GM10248 (cell line): ENCODE data around the gene BHLHE23.

ENCODE experiments used
- CTCF ChIA-PET: fragments of 300-600 bp; sonication (Branson Sonifier 250); formaldehyde crosslinking; extraction: SDS; loops from one replicate; lab custom pipeline; 2021; ENCODE audit warnings: antibody characterized with exemption; lab: Yijun Ruan, JAX
- POLR2A ChIA-PET: fragments of 350-650 bp; sonication (Branson Sonifier 250); formaldehyde crosslinking; extraction: SDS; loops from one replicate; lab custom pipeline; 2020; ENCODE audit warnings: antibody characterized with exemption; lab: Yijun Ruan, JAX
- DNase-seq: peaks from one replicate; pipeline ENCODE4 v3.0.0; 2012; ENCODE audit errors: extremely low spot score
- TF ChIP-seq, protein P1 (sequence below): IDR thresholded peaks from 2 replicates; pipeline ENCODE4 v1.5.1; 2012; ENCODE audit warnings: mild to moderate bottlenecking, low read depth; ENCODE audit errors: extremely low read depth, missing control alignments, control extremely low read depth

BHLHE23 gene

GRCh38 chr20:62958388-62959100, 48.2 kb downstream of the BHLHE23 start:
- TF ChIP-seq, protein P1, sequence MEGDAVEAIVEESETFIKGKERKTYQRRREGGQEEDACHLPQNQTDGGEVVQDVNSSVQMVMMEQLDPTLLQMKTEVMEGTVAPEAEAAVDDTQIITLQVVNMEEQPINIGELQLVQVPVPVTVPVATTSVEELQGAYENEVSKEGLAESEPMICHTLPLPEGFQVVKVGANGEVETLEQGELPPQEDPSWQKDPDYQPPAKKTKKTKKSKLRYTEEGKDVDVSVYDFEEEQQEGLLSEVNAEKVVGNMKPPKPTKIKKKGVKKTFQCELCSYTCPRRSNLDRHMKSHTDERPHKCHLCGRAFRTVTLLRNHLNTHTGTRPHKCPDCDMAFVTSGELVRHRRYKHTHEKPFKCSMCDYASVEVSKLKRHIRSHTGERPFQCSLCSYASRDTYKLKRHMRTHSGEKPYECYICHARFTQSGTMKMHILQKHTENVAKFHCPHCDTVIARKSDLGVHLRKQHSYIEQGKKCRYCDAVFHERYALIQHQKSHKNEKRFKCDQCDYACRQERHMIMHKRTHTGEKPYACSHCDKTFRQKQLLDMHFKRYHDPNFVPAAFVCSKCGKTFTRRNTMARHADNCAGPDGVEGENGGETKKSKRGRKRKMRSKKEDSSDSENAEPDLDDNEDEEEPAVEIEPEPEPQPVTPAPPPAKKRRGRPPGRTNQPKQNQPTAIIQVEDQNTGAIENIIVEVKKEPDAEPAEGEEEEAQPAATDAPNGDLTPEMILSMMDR = no peak
- DNase-seq = no peak
- ChIA-PET POLR2A (no interaction called here), CTCF (interaction anchor here (1.2 to 2.7 kb wide), 5 partner anchors 9 to 51 kb away, joined by 4 to 17 read pairs (median 6); no protein-coding TSS in a partner anchor)

GRCh38 chr20:62957136-62958117, 49.3 kb downstream of the BHLHE23 start:
- CTCF ChIA-PET = interaction anchor here (1.1 to 1.9 kb wide), 4 partner anchors 13 to 57 kb away, joined by 3 to 7 read pairs (median 4); no protein-coding TSS in a partner anchor
- DNase-seq = no peak
- TF ChIP-seq, protein P1 = no peak
- POLR2A ChIA-PET = no interaction called here

DNA sequence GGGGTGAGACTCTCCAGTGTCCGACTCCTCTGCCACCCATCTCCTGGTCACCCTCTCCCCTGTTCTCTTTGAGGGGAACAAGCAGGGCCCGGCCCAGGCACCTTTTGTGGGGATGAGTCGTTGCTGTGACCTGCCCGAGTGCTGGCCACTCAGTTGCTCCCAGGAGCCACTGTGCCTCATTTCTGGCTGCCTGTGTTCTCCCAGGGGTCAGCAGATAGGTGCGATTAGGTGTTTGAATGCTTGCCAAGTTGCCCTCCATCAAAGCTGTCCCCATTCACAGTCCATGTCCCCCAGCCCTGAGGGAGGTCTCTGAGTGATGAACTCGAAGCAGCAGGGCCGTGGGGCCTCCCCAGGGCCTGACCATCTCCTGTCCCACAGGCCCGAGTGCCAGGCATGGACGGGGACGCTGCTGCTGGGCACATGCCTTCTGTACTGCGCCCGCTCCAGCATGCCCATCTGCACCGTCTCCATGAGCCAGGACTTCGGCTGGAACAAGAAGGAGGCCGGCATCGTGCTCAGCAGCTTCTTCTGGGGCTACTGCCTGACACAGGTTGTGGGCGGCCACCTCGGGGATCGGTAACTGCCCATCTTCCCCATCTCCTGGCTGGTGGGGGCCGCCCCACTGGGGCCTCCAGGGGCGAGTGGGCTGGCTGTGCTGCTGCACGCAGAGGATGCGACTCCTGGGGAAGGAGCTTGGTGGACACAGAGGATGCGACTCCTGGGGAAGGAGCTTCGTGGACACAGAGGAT, 50.2 kb downstream of the BHLHE23 start:
- no peak for DNase-seq
- POLR2A ChIA-PET = interaction anchor here (0.5 kb wide), 1 partner anchor 564 kb away, joined by 5 read pairs; no protein-coding TSS in a partner anchor
- TF ChIP-seq, protein P1 = no peak
- CTCF ChIA-PET = interaction anchor here (1.1 to 4.2 kb wide), 6 partner anchors 14 to 56 kb away, joined by 3 to 17 read pairs (median 4); no protein-coding TSS in a partner anchor
